Measurements from ENCODE around the gene DYNLL2. TPM values are rescaled to one million over a fixed set of nuclear protein-coding genes. Genes with fewer than 3 reads are reported as not detected.

The DYNLL2 gene
- polyA plus RNA-seq, 1 experiment, result 13.1 TPM

DNA sequence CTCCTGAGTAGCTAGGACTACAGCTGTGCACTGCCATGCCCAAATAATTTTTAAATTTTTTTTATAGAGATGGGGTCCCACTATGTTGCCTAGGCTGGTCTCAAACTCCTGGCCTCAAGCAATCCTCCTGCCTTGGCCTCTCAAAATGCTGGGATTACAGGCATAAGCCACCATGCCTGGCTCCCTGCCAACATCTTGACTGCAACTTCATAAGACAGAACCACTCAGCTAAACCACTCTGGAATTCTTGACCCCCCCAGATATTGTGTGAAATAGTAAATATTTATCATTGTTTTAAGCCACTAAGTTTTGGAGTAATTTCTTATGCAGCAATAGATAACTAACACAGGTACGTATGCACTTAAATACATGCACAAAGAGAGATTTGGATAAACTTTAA is 26.0 kb downstream of the DYNLL2 start:
- Histone ChIP-seq H3K27me3 (ENCODE audit: control insufficient read depth, insufficient read depth, low read length) (no peaks in the 10 kb centered on the region; the same call in 1 of the 2 replicates), H3K36me3 (ENCODE audit: control insufficient read depth, insufficient read depth, low read length) (no peaks in the 10 kb centered on the region), H3K4me3 (ENCODE audit: low read depth, low read length) (no peak overlapping the region)
- TF ChIP-seq, protein P1, sequence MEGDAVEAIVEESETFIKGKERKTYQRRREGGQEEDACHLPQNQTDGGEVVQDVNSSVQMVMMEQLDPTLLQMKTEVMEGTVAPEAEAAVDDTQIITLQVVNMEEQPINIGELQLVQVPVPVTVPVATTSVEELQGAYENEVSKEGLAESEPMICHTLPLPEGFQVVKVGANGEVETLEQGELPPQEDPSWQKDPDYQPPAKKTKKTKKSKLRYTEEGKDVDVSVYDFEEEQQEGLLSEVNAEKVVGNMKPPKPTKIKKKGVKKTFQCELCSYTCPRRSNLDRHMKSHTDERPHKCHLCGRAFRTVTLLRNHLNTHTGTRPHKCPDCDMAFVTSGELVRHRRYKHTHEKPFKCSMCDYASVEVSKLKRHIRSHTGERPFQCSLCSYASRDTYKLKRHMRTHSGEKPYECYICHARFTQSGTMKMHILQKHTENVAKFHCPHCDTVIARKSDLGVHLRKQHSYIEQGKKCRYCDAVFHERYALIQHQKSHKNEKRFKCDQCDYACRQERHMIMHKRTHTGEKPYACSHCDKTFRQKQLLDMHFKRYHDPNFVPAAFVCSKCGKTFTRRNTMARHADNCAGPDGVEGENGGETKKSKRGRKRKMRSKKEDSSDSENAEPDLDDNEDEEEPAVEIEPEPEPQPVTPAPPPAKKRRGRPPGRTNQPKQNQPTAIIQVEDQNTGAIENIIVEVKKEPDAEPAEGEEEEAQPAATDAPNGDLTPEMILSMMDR (IDR thresholded peaks at IDR 0.05; ENCODE audit: insufficient read depth, low read depth, low read length), result no peak
- CTCF ChIA-PET, result interaction anchor here (1.2 kb wide), 1 partner anchor 866 kb away, joined by 3 read pairs; no protein-coding TSS in a partner anchor
- no peak for DNase-seq (ENCODE audit: low read depth)
- POLR2A ChIA-PET, result no interaction called here

DNA sequence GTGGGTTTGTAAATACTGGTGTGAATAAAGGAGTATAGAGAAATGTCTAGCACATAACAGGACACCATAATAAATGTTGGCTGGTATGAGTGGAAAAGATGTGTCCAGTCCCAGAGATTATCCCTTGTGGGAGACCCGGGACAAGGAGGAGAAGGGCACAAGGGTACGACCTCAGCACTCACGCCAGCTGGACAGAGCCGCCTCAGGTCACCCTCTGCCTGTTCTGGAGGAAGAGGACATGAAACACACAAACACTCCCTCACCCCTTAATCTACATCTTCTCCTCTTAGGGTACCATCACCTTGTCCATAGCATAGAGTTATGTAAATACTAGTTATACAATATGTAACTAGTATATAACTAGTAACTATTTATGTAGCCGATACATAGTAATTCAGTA is 26.8 kb downstream of the DYNLL2 start:
- CTCF ChIA-PET, result no interaction called here
- TF ChIP-seq, protein P1 (IDR thresholded peaks at IDR 0.05; ENCODE audit: insufficient read depth, low read depth, low read length), result no peak
- DNase-seq (ENCODE audit: low read depth), result no peak
- POLR2A ChIA-PET, result no interaction called here
- no peaks in the 10 kb centered on the region for H3K36me3 ChIP-seq (ENCODE audit: control insufficient read depth, insufficient read depth, low read length)
- no peak overlapping the region for H3K4me3 ChIP-seq (ENCODE audit: low read depth, low read length)
- no peaks in the 10 kb centered on the region; the same call in 1 of the 2 replicates for H3K27me3 ChIP-seq (ENCODE audit: control insufficient read depth, insufficient read depth, low read length)

DNA sequence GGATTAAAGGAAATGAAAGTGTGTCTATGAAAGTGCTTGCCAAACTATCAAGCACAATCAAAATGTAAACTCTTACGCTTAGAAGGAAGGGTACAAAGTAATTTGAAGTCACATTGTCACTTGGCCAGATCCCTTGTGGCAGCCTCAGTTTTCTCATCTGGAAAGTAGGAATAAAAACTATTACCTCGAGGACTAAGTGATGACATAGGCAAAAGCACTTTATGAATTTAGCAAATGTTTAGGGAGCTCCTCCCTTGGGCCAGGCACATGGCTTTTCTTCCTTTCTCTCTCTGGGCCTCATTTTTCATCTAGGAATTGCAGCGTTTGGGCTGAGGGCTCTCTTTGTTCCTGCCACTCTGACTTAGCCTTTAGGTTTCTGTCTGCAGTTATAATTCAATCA is 28.5 kb downstream of the DYNLL2 start:
- POLR2A ChIA-PET, result no interaction called here
- CTCF ChIA-PET, result interaction anchor here (1.1 to 1.7 kb wide), 7 partner anchors 13 to 317 kb away, joined by 3 to 15 read pairs (median 4); no protein-coding TSS in a partner anchor

DNA sequence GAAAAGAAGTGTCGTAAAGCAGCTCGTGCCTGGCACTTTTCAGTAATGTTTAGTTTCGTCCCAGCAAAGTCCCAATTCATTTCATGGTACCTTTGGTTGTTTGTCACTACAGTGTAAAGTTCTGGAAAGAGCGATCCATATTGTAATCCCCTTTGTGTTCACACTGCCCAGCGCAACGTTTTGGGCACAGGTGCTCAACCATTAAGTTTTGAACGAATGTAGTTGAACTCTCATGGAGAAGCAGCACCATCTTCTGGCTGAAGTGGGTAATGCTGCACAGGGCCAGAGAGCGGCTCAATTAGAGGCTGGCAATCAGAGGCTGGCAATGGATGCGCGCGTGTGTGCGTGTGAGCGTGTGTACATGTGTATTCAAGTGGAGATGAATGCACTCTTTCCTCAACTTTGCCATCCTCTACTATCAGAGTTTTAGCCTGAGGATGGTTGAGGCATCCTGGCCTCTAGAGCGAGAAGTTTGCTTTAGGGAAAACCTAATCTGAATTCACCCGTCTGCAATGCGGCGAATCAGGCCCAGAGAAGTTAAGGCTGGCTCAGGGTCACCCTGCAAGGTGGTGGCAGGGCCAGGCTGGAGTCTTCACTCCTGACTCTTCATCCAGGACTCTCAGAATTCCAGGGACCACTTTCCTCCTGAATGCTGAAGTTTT is 29.9 kb downstream of the DYNLL2 start:
- Histone ChIP-seq H3K36me3 (ENCODE audit: control insufficient read depth, insufficient read depth, low read length) (no peaks in the 10 kb centered on the region), H3K27me3 (ENCODE audit: control insufficient read depth, insufficient read depth, low read length) (peaks cover 3% of the 10 kb centered on the region), H3K4me3 (ENCODE audit: low read depth, low read length) (no peak overlapping the region)
- CTCF ChIA-PET, result interaction anchor here (0.6 to 2.4 kb wide), 32 partner anchors 11 to 977 kb away, joined by 3 to 15 read pairs (median 4); partner anchors contain the start of gene SRSF1
- TF ChIP-seq, protein P1 (IDR thresholded peaks at IDR 0.05; ENCODE audit: insufficient read depth, low read depth, low read length), result peak; percentile 95
- POLR2A ChIA-PET, result no interaction called here
- no peak for DNase-seq (ENCODE audit: low read depth)

More for the DNA sequence above, 28.5 kb downstream of the DYNLL2 start:
- no peak for DNase-seq (ENCODE audit: low read depth)
- no peak overlapping the region for H3K4me3 ChIP-seq (ENCODE audit: low read depth, low read length)
- H3K27me3 ChIP-seq (ENCODE audit: control insufficient read depth, insufficient read depth, low read length), result peaks cover 3% of the 10 kb centered on the region
- TF ChIP-seq, protein P1 (IDR thresholded peaks at IDR 0.05; ENCODE audit: insufficient read depth, low read depth, low read length), result no peak
- H3K36me3 ChIP-seq (ENCODE audit: control insufficient read depth, insufficient read depth, low read length), result no peaks in the 10 kb centered on the region

DNA sequence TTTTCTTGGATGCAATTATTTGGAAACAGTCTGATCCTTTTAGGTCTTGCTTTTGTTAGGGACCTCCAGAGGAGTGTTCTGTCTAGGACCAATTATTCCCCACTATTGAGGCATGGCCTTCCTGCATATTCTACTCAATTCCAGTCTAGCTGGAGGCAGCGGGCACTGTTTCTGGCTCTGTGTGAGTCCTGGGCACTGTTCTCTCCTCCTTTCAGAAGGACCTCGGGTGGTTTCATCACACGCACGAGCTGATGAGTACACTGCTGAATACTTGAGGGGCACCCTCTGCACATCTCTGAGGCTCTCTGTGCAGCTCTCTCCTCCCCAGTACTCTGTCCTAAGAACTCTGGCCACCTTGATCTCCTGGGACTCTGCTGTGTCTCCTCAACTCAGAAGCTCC is 30.7 kb downstream of the DYNLL2 start:
- Histone ChIP-seq H3K4me3 (ENCODE audit: low read depth, low read length) (no peak overlapping the region), H3K36me3 (ENCODE audit: control insufficient read depth, insufficient read depth, low read length) (no peaks in the 10 kb centered on the region), H3K27me3 (ENCODE audit: control insufficient read depth, insufficient read depth, low read length) (peaks cover 3% of the 10 kb centered on the region)
- TF ChIP-seq, protein P1 (IDR thresholded peaks at IDR 0.05; ENCODE audit: insufficient read depth, low read depth, low read length), result no peak
- CTCF ChIA-PET, result interaction anchor here (0.7 to 2.4 kb wide), 7 partner anchors 9 to 871 kb away, joined by 3 to 11 read pairs (median 3); partner anchors contain the start of gene SRSF1
- DNase-seq (ENCODE audit: low read depth), result no peak
- POLR2A ChIA-PET, result no interaction called here

Measured in BJ (cell line).